Trophoblast cell (in vitro differentiated cells and primary cell): ENCODE results near the gene DES.

ENCODE experiments used
- DNase-seq, 2 donors: peaks; one replicate each; pipeline ENCODE4 v3.0.0-alpha.2; 2016
- H2AFZ ChIP-seq: 2 replicates; pipeline ENCODE4 v1.6.1; 2013; ENCODE audit warnings: low read length, moderate library complexity, mild to moderate bottlenecking; ENCODE audit not compliant: insufficient read depth, poor library complexity
- H2AK5ac ChIP-seq: 2 replicates; pipeline ENCODE4 v1.6.1; 2013; ENCODE audit warnings: mild to moderate bottlenecking, low read length
- H2BK120ac ChIP-seq: 2 replicates; pipeline ENCODE4 v1.6.1; 2013; ENCODE audit warnings: low read length, mild to moderate bottlenecking, moderate library complexity; ENCODE audit not compliant: insufficient read depth, poor library complexity
- H2BK12ac ChIP-seq: 2 replicates; pipeline ENCODE4 v1.6.1; 2013; ENCODE audit warnings: mild to moderate bottlenecking, low read length, moderate library complexity
- H2BK5ac ChIP-seq: 2 replicates; pipeline ENCODE4 v1.6.1; 2013; ENCODE audit warnings: low read length, low read depth, moderate library complexity, mild to moderate bottlenecking; ENCODE audit not compliant: poor library complexity
- H3K14ac ChIP-seq: 2 replicates; pipeline ENCODE4 v1.6.1; 2013; ENCODE audit warnings: mild to moderate bottlenecking, low read length
- H3K18ac ChIP-seq: 2 replicates; pipeline ENCODE4 v1.6.1; 2013; ENCODE audit warnings: mild to moderate bottlenecking, low read length
- H3K23ac ChIP-seq: 2 replicates; pipeline ENCODE4 v1.6.1; 2013; ENCODE audit warnings: low read length
- H3K27ac ChIP-seq: 2 replicates; pipeline ENCODE4 v1.5.1; 2013; ENCODE audit warnings: low read depth, mild to moderate bottlenecking, inconsistent platforms, low read length, moderate library complexity
- H3K27me3 ChIP-seq: 2 replicates; pipeline ENCODE4 v1.6.1; 2013; ENCODE audit warnings: inconsistent platforms, mild to moderate bottlenecking, low read length, moderate library complexity; ENCODE audit not compliant: insufficient read depth
- H3K36me3 ChIP-seq, 2 experiments: 1 replicate in 1 of 2; 2 replicates in 1 of 2; pipeline ENCODE4 v1.6.1; 2013; ENCODE audit warnings: low read length in 2 of 2, mild to moderate bottlenecking in 2 of 2, moderate library complexity in 1 of 2; ENCODE audit not compliant: insufficient read depth in 2 of 2, control insufficient read depth in 1 of 2
- H3K4ac ChIP-seq: 2 replicates; pipeline ENCODE4 v1.6.1; 2013; ENCODE audit warnings: low read depth, mild to moderate bottlenecking, low read length, moderate library complexity
- H3K4me1 ChIP-seq, 2 experiments: 1 replicate in 1 of 2; 2 replicates in 1 of 2; pipeline ENCODE4 v1.6.1; 2013; ENCODE audit warnings: low read length in 2 of 2, mild to moderate bottlenecking in 2 of 2, moderate library complexity in 1 of 2; ENCODE audit not compliant: insufficient read depth in 2 of 2, control insufficient read depth in 1 of 2
- H3K4me2 ChIP-seq: 2 replicates; pipeline ENCODE4 v1.6.1; 2013; ENCODE audit warnings: inconsistent platforms, mild to moderate bottlenecking, low read length, moderate library complexity
- H3K4me3 ChIP-seq: 2 replicates; pipeline ENCODE4 v1.5.1; 2013; ENCODE audit warnings: mild to moderate bottlenecking, low read depth, low read length, inconsistent platforms
- H3K79me1 ChIP-seq: one replicate; pipeline ENCODE4 v1.6.1; 2013; ENCODE audit warnings: low read length
- H3K79me2 ChIP-seq: 2 replicates; pipeline ENCODE4 v1.6.1; 2013; ENCODE audit warnings: low read length, mild to moderate bottlenecking; ENCODE audit not compliant: control insufficient read depth, insufficient read depth, poor library complexity
- H3K9ac ChIP-seq: 2 replicates; pipeline ENCODE4 v1.6.1; 2013; ENCODE audit warnings: mild to moderate bottlenecking, low read length
- H3K9me3 ChIP-seq: 2 replicates; pipeline ENCODE4 v1.6.1; 2013; ENCODE audit warnings: low read depth, mild to moderate bottlenecking, control low read depth, inconsistent platforms, low read length; ENCODE audit not compliant: insufficient read depth
- H4K12ac ChIP-seq: 2 replicates; pipeline ENCODE4 v1.6.1; 2013; ENCODE audit warnings: low read depth, mild to moderate bottlenecking, low read length, moderate library complexity
- H4K8ac ChIP-seq: 2 replicates; pipeline ENCODE4 v1.6.1; 2013; ENCODE audit warnings: low read depth, mild to moderate bottlenecking, low read length, moderate library complexity
- H4K91ac ChIP-seq: one replicate; pipeline ENCODE4 v1.6.1; 2013; ENCODE audit warnings: low read depth, mild to moderate bottlenecking, low read length, moderate library complexity
- WGBS: extraction: QIAGEN DNeasy Blood & Tissue Kit; methylation state at CpG from one replicate; pipeline ENCODE4 v1.1.7; 2013; ENCODE audit warnings: missing lambda C conversion rate; ENCODE audit not compliant: insufficient read length, insufficient coverage; ENCODE audit errors: extremely low coverage; 5-methylcytosine and 5-hydroxymethylcytosine counted together

DES gene

GRCh38 chr2:219451661-219452360 lies 33.6 kb downstream of the DES start:
- H2AK5ac ChIP-seq: no peak overlapping the region
- H3K4me2 ChIP-seq: no peak overlapping the region
- H3K23ac ChIP-seq: no peak overlapping the region
- no peak overlapping the region for H4K12ac ChIP-seq
- H3K9ac ChIP-seq: no peak overlapping the region
- peaks cover 0 to 7% of the 10 kb centered on the region in 2 experiments for H3K36me3 ChIP-seq
- H3K27me3 ChIP-seq: peaks cover 27% of the 10 kb centered on the region
- no peak overlapping the region for H3K18ac ChIP-seq
- H3K14ac ChIP-seq: no peak overlapping the region
- no peak overlapping the region for H2BK5ac ChIP-seq
- H3K4ac ChIP-seq: no peak overlapping the region
- H3K4me1 ChIP-seq: peaks cover 18 to 24% of the 10 kb centered on the region in 2 experiments
- peak overlapping the region; percentile 41 for H4K91ac ChIP-seq
- peaks cover 13% of the 10 kb centered on the region for H3K79me1 ChIP-seq
- no peak overlapping the region for H3K27ac ChIP-seq
- DNase-seq: no peak
- no peak overlapping the region for H2BK120ac ChIP-seq
- WGBS: no CpG with 5 or more reads among the region's 18 CpGs
- H2AFZ ChIP-seq: no peak overlapping the region
- H3K4me3 ChIP-seq: no peak overlapping the region
- H3K9me3 ChIP-seq: no peaks in the 10 kb centered on the region
- no peak overlapping the region for H4K8ac ChIP-seq
- peak overlapping the region; percentile 41 for H2BK12ac ChIP-seq
- no peaks in the 10 kb centered on the region for H3K79me2 ChIP-seq

GRCh38 chr2:219452361-219453317 lies 34.5 kb downstream of the DES start:
- H3K14ac ChIP-seq: peak overlapping the region; percentile 47

GRCh38 chr2:219453671-219454590 lies 35.8 kb downstream of the DES start:
- peak overlapping the region; percentile 34 for H2BK12ac ChIP-seq
- H3K9me3 ChIP-seq: no peaks in the 10 kb centered on the region
- H3K4me3 ChIP-seq: no peak overlapping the region
- peak overlapping the region; percentile 12 for H3K14ac ChIP-seq
- peak overlapping the region; percentile 4 for H3K4ac ChIP-seq
- peaks cover 13% of the 10 kb centered on the region for H3K79me1 ChIP-seq
- H4K12ac ChIP-seq: no peak overlapping the region
- peaks cover 21 to 24% of the 10 kb centered on the region in 2 experiments for H3K4me1 ChIP-seq
- H3K18ac ChIP-seq: peak overlapping the region; percentile 2
- H3K79me2 ChIP-seq: no peaks in the 10 kb centered on the region
- H2AK5ac ChIP-seq: peak overlapping the region; percentile 34
- peaks cover 9% of the 10 kb centered on the region for H3K27me3 ChIP-seq
- no peak overlapping the region for H4K8ac ChIP-seq
- H2BK5ac ChIP-seq: no peak overlapping the region
- H3K4me2 ChIP-seq: no peak overlapping the region
- H2BK120ac ChIP-seq: peak overlapping the region; percentile 69
- H2AFZ ChIP-seq: no peak overlapping the region
- WGBS: no CpG with 5 or more reads among the region's 10 CpGs
- peak overlapping the region; percentile 62 for H3K27ac ChIP-seq
- no peaks in the 10 kb centered on the region for H3K36me3 ChIP-seq
- DNase-seq: no peak
- H4K91ac ChIP-seq: peak overlapping the region; percentile 83
- no peak overlapping the region for H3K23ac ChIP-seq
- no peak overlapping the region for H3K9ac ChIP-seq

More at GRCh38 chr2:219452361-219453317, 34.5 kb downstream of the DES start:
- H2BK12ac ChIP-seq: peak overlapping the region; percentile 41
- H3K79me2 ChIP-seq: no peaks in the 10 kb centered on the region
- no peak overlapping the region for H3K4ac ChIP-seq
- H2BK120ac ChIP-seq: peak overlapping the region; percentile 69
- peaks cover 17 to 24% of the 10 kb centered on the region in 2 experiments for H3K4me1 ChIP-seq
- H2AFZ ChIP-seq: no peak overlapping the region
- peaks cover 13% of the 10 kb centered on the region for H3K79me1 ChIP-seq
- no peak overlapping the region for H3K4me3 ChIP-seq
- no peak overlapping the region for H3K23ac ChIP-seq
- peaks cover 0 to 7% of the 10 kb centered on the region in 2 experiments for H3K36me3 ChIP-seq
- H3K9me3 ChIP-seq: no peaks in the 10 kb centered on the region
- peak overlapping the region; percentile 62 for H3K27ac ChIP-seq
- peak; percentile 56 to 66 for DNase-seq
- no peak overlapping the region for H3K9ac ChIP-seq
- no CpG with 5 or more reads among the region's 23 CpGs for WGBS
- peak overlapping the region; percentile 26 for H2BK5ac ChIP-seq
- H4K91ac ChIP-seq: peak overlapping the region; percentile 83
- no peak overlapping the region for H3K4me2 ChIP-seq
- peaks cover 22% of the 10 kb centered on the region for H3K27me3 ChIP-seq
- H4K12ac ChIP-seq: no peak overlapping the region
- peak overlapping the region; percentile 12 for H4K8ac ChIP-seq
- peak overlapping the region; percentile 2 for H3K18ac ChIP-seq
- H2AK5ac ChIP-seq: no peak overlapping the region

DNA sequence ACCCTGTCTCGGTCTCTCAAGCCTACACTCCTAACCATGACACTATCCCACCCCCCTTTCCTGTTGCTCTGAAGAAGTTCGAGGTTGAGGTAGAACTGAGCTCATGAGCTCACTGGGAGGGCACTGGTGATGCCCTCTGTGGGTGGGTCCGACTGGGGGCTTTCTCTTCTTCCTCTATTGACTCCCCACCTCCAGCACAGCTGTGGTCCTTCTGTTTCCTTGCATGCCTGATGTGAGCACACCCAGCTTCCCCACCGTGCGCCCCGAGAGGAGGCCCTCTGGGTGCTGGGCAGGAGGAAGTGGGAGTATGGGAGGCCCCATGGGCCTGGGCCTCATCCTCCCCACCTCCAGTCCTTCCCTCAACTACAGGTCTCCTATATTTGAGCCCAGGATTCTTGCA lies 37.4 kb downstream of the DES start:
- Histone ChIP-seq H4K8ac (no peak overlapping the region), H3K23ac (no peak overlapping the region), H4K12ac (no peak overlapping the region), H3K27ac (no peak overlapping the region), H3K4me3 (no peak overlapping the region), H3K79me1 (peaks cover 20% of the 10 kb centered on the region), H3K9me3 (no peaks in the 10 kb centered on the region), H2BK5ac (no peak overlapping the region), H3K79me2 (no peaks in the 10 kb centered on the region), H3K14ac (no peak overlapping the region), H3K4ac (no peak overlapping the region), H3K4me1 (peaks cover 33 to 36% of the 10 kb centered on the region in 2 experiments), H3K18ac (no peak overlapping the region), H4K91ac (no peak overlapping the region), H2BK120ac (no peak overlapping the region), H3K27me3 (no peaks in the 10 kb centered on the region), H3K9ac (no peak overlapping the region), H2AFZ (no peak overlapping the region), H2BK12ac (no peak overlapping the region), H3K36me3 (no peaks in the 10 kb centered on the region), H3K4me2 (no peak overlapping the region), H2AK5ac (no peak overlapping the region)
- no peak for DNase-seq
- WGBS: no CpG with 5 or more reads among the region's 6 CpGs
